Measurements from ENCODE around the gene ANO10.

GRCh38 chr3:43435706-43436105 lies 186.1 kb downstream of the ANO10 start:
- TF ChIP-seq CTCF (IDR thresholded peaks at IDR 0.05), result no peak
- no peak for TF ChIP-seq EZH2 (IDR thresholded peaks at IDR 0.05; ENCODE audit: borderline replicate concordance, insufficient read depth, low read depth, low read length, poor library complexity, severe bottlenecking)

Measured in B cell (primary cell).